ENCODE data around the gene PRRC2A.

The PRRC2A gene

GRCh38 chr6:31620586-31621319 lies at the start of gene PRRC2A (continued):
- TF ChIP-seq ZXDB (tag by site-specific recombination; IDR thresholded peaks at IDR 0.05) (peak; percentile 87), ZNF211 (tag by site-specific recombination; IDR thresholded peaks at IDR 0.05; ENCODE audit: low read depth) (no peak), ZNF292 (tag by site-specific recombination; IDR thresholded peaks at IDR 0.05; ENCODE audit: borderline replicate concordance, low read depth) (no peak), ZNF623 (tag by site-specific recombination; IDR thresholded peaks at IDR 0.05) (peak; percentile 46; the same call in 1 of the 2 replicates), PRDM1 (tag by site-specific recombination; IDR thresholded peaks at IDR 0.05) (no peak), GLIS1 (tag by site-specific recombination; IDR thresholded peaks at IDR 0.05) (no peak), GLI2 (tag by site-specific recombination; IDR thresholded peaks at IDR 0.05; ENCODE audit: borderline replicate concordance, low read depth) (no peak), ZNF560 (tag by site-specific recombination; IDR thresholded peaks at IDR 0.05; ENCODE audit: borderline replicate concordance) (no peak), ZNF548 (tag by site-specific recombination; IDR thresholded peaks at IDR 0.05) (0 out of 2 replicates have a peak, but pooled peaks have one; percentile 34), ZNF239 (tag by site-specific recombination; IDR thresholded peaks at IDR 0.05) (0 out of 2 replicates have a peak, but pooled peaks have one; percentile 37), ZNF341 (tag by site-specific recombination; IDR thresholded peaks at IDR 0.05; ENCODE audit: low read depth) (peak; percentile 94), SALL2 (tag by site-specific recombination; IDR thresholded peaks at IDR 0.05; ENCODE audit: borderline replicate concordance) (no peak), IKZF3 (tag by site-specific recombination; IDR thresholded peaks at IDR 0.05) (0 out of 2 replicates have a peak, but pooled peaks have one; percentile 12), ZNF223 (tag by site-specific recombination; IDR thresholded peaks at IDR 0.05) (peak; percentile 27; the same call in 1 of the 2 replicates), PRDM2 (tag by site-specific recombination; IDR thresholded peaks at IDR 0.05; ENCODE audit: borderline replicate concordance) (no peak), ZNF214 (tag by site-specific recombination; IDR thresholded peaks at IDR 0.05; ENCODE audit: borderline replicate concordance) (no peak), ZNF600 (tag by site-specific recombination; IDR thresholded peaks at IDR 0.05) (peak; percentile 79)
- TF ChIP-seq, protein P1, sequence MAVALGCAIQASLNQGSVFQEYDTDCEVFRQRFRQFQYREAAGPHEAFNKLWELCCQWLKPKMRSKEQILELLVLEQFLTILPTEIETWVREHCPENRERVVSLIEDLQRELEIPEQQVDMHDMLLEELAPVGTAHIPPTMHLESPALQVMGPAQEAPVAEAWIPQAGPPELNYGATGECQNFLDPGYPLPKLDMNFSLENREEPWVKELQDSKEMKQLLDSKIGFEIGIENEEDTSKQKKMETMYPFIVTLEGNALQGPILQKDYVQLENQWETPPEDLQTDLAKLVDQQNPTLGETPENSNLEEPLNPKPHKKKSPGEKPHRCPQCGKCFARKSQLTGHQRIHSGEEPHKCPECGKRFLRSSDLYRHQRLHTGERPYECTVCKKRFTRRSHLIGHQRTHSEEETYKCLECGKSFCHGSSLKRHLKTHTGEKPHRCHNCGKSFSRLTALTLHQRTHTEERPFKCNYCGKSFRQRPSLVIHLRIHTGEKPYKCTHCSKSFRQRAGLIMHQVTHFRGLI (tag by site-specific recombination; IDR thresholded peaks at IDR 0.05) = peak; percentile 37
- TF ChIP-seq, protein P2, sequence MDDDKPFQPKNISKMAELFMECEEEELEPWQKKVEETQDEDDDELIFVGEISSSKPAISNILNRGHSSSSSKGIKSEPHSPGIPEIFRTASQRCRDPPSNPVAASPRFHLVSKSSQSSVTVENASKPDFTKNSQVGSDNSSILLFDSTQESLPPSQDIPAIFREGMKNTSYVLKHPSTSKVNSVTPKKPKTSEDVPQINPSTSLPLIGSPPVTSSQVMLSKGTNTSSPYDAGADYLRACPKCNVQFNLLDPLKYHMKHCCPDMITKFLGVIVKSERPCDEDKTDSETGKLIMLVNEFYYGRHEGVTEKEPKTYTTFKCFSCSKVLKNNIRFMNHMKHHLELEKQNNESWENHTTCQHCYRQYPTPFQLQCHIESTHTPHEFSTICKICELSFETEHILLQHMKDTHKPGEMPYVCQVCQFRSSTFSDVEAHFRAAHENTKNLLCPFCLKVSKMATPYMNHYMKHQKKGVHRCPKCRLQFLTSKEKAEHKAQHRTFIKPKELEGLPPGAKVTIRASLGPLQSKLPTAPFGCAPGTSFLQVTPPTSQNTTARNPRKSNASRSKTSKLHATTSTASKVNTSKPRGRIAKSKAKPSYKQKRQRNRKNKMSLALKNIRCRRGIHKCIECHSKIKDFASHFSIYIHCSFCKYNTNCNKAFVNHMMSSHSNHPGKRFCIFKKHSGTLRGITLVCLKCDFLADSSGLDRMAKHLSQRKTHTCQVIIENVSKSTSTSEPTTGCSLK (tag by site-specific recombination; IDR thresholded peaks at IDR 0.05) = no peak
- TF ChIP-seq, protein P3, sequence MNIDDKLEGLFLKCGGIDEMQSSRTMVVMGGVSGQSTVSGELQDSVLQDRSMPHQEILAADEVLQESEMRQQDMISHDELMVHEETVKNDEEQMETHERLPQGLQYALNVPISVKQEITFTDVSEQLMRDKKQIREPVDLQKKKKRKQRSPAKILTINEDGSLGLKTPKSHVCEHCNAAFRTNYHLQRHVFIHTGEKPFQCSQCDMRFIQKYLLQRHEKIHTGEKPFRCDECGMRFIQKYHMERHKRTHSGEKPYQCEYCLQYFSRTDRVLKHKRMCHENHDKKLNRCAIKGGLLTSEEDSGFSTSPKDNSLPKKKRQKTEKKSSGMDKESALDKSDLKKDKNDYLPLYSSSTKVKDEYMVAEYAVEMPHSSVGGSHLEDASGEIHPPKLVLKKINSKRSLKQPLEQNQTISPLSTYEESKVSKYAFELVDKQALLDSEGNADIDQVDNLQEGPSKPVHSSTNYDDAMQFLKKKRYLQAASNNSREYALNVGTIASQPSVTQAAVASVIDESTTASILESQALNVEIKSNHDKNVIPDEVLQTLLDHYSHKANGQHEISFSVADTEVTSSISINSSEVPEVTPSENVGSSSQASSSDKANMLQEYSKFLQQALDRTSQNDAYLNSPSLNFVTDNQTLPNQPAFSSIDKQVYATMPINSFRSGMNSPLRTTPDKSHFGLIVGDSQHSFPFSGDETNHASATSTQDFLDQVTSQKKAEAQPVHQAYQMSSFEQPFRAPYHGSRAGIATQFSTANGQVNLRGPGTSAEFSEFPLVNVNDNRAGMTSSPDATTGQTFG (tag by site-specific recombination; IDR thresholded peaks at IDR 0.05; ENCODE audit: borderline replicate concordance) = no peak
- TF ChIP-seq, protein P4, sequence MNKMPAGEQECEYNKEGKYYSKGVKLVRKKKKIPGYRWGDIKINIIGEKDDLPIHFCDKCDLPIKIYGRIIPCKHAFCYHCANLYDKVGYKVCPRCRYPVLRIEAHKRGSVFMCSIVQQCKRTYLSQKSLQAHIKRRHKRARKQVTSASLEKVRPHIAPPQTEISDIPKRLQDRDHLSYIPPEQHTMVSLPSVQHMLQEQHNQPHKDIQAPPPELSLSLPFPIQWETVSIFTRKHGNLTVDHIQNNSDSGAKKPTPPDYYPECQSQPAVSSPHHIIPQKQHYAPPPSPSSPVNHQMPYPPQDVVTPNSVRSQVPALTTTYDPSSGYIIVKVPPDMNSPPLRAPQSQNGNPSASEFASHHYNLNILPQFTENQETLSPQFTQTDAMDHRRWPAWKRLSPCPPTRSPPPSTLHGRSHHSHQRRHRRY (tag by site-specific recombination; IDR thresholded peaks at IDR 0.05) = peak; percentile 73; the same call in 1 of the 2 replicates
- TF ChIP-seq, protein P5, sequence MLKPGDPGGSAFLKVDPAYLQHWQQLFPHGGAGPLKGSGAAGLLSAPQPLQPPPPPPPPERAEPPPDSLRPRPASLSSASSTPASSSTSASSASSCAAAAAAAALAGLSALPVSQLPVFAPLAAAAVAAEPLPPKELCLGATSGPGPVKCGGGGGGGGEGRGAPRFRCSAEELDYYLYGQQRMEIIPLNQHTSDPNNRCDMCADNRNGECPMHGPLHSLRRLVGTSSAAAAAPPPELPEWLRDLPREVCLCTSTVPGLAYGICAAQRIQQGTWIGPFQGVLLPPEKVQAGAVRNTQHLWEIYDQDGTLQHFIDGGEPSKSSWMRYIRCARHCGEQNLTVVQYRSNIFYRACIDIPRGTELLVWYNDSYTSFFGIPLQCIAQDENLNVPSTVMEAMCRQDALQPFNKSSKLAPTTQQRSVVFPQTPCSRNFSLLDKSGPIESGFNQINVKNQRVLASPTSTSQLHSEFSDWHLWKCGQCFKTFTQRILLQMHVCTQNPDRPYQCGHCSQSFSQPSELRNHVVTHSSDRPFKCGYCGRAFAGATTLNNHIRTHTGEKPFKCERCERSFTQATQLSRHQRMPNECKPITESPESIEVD (tag by site-specific recombination; IDR thresholded peaks at IDR 0.05) = no peak
